Neural progenitor cell (in vitro differentiated cells): ENCODE data around the gene PIAS1.

Experiments used
- CTCF ChIP-seq: fragments of 200-600 bp; sonication (generic); IDR thresholded peaks from 2 replicates; pipeline ENCODE4 v1.5.1; 2017; ENCODE audit warnings: antibody characterized with exemption, mild to moderate bottlenecking
- EZH2 ChIP-seq: fragments of 200-600 bp; sonication (generic); IDR thresholded peaks from 2 replicates; pipeline ENCODE4 v1.6.1; 2017; ENCODE audit warnings: antibody characterized with exemption, mild to moderate bottlenecking, moderate library complexity
- EZH2phosphoT487 ChIP-seq: fragments of 200-600 bp; sonication (generic); IDR thresholded peaks from 2 replicates; pipeline ENCODE4 v1.6.1; 2017; ENCODE audit warnings: antibody characterized with exemption

GRCh38 chr15:68019814-68020525 is 34.1 kb upstream of the PIAS1 start:
- no peak for TF ChIP-seq EZH2phosphoT487
- TF ChIP-seq CTCF: no peak
- no peak for TF ChIP-seq EZH2
